ENCODE measurements around the gene CFAP45. TPM values are rescaled to one million over a fixed set of nuclear protein-coding genes. Genes with fewer than 3 reads are reported as not detected.

The CFAP45 gene
- total RNA-seq, 1 experiment from 2014 or later: 0.48 TPM

DNA sequence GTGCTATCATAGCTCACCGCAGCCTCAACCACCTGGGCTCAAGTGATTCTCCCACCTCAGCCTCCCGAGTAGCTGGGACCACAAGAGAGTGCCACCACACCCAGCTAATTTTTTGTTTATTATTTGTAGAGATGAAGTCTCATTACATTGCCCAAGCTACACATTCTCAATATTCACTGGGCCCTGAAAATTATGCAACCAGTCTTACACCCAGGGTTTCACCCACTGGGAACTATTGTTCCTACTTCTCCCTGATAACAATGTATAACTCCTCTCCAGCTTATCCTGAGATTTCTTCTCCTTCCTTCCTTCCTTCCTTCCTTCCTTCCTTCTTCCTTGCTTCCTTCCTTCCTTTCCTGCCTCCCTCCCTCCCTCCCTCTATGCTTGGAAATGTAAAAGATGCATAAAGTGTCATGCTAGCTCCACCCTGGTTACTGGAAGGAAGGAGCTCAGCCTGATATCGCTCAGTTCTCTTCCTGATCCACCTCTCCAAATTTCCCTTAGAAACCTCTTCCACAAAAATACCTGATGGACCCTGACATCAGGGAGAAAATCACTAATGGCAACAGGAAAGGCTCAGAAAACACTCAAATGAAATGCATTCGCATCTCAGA is 26.3 kb downstream of the CFAP45 start:
- ChIA-PET POLR2A (no interaction called here), CTCF (interaction anchor here (0.6 to 3.4 kb wide), 10 partner anchors 9 to 134 kb away, joined by 3 to 15 read pairs (median 4); partner anchors contain the start of gene SLAMF8)
- H3K9me3 Mint-ChIP-seq: no peaks in the 10 kb centered on the region
- ATAC-seq (no peak), DNase-seq (ENCODE audit: low spot score) (no peak)
- H3K4me1 Mint-ChIP-seq: no peaks in the 10 kb centered on the region
- H3K27ac Mint-ChIP-seq: no peak overlapping the region
- TF ChIP-seq ZNF423 (CRISPR knock-in tag; IDR thresholded peaks at IDR 0.05) (no peak), ZNF416 (CRISPR knock-in tag; IDR thresholded peaks at IDR 0.05) (no peak), NR3C1 (CRISPR knock-in tag; conservative IDR thresholded peaks at IDR 0.05; ENCODE audit: low read depth) (no peak), ZNF232 (CRISPR knock-in tag; IDR thresholded peaks at IDR 0.05) (no peak), TEAD1 (CRISPR knock-in tag; IDR thresholded peaks at IDR 0.05) (no peak), PRRX2 (CRISPR knock-in tag; IDR thresholded peaks at IDR 0.05) (no peak), NFYB (CRISPR knock-in tag; conservative IDR thresholded peaks at IDR 0.05; ENCODE audit: low read depth) (no peak), RELA (CRISPR knock-in tag; IDR thresholded peaks at IDR 0.05; ENCODE audit: borderline replicate concordance) (no peak), AR (CRISPR knock-in tag; IDR thresholded peaks at IDR 0.05) (no peak), MXD4 (CRISPR knock-in tag; IDR thresholded peaks at IDR 0.05; ENCODE audit: borderline replicate concordance) (no peak), SMAD4 (CRISPR knock-in tag; IDR thresholded peaks at IDR 0.05) (no peak), ZNF281 (CRISPR knock-in tag; IDR thresholded peaks at IDR 0.05) (no peak), ESRRA (CRISPR knock-in tag; IDR thresholded peaks at IDR 0.05; ENCODE audit: borderline replicate concordance) (no peak), RORB (CRISPR knock-in tag; IDR thresholded peaks at IDR 0.05) (no peak)
- TF ChIP-seq, protein P1, sequence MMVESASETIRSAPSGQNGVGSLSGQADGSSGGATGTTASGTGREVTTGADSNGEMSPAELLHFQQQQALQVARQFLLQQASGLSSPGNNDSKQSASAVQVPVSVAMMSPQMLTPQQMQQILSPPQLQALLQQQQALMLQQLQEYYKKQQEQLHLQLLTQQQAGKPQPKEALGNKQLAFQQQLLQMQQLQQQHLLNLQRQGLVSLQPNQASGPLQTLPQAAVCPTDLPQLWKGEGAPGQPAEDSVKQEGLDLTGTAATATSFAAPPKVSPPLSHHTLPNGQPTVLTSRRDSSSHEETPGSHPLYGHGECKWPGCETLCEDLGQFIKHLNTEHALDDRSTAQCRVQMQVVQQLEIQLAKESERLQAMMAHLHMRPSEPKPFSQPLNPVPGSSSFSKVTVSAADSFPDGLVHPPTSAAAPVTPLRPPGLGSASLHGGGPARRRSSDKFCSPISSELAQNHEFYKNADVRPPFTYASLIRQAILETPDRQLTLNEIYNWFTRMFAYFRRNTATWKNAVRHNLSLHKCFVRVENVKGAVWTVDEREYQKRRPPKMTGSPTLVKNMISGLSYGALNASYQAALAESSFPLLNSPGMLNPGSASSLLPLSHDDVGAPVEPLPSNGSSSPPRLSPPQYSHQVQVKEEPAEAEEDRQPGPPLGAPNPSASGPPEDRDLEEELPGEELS (CRISPR knock-in tag; IDR thresholded peaks at IDR 0.05): no peak
- TF ChIP-seq, protein P2, sequence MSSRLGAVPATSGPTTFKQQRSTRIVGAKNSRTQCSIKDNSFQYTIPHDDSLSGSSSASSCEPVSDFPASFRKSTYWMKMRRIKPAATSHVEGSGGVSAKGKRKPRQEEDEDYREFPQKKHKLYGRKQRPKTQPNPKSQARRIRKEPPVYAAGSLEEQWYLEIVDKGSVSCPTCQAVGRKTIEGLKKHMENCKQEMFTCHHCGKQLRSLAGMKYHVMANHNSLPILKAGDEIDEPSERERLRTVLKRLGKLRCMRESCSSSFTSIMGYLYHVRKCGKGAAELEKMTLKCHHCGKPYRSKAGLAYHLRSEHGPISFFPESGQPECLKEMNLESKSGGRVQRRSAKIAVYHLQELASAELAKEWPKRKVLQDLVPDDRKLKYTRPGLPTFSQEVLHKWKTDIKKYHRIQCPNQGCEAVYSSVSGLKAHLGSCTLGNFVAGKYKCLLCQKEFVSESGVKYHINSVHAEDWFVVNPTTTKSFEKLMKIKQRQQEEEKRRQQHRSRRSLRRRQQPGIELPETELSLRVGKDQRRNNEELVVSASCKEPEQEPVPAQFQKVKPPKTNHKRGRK (CRISPR knock-in tag; IDR thresholded peaks at IDR 0.05; ENCODE audit: borderline replicate concordance): no peak
- TF ChIP-seq, protein P3, sequence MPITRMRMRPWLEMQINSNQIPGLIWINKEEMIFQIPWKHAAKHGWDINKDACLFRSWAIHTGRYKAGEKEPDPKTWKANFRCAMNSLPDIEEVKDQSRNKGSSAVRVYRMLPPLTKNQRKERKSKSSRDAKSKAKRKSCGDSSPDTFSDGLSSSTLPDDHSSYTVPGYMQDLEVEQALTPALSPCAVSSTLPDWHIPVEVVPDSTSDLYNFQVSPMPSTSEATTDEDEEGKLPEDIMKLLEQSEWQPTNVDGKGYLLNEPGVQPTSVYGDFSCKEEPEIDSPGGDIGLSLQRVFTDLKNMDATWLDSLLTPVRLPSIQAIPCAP (CRISPR knock-in tag; IDR thresholded peaks at IDR 0.05): no peak
- H3K27me3 Mint-ChIP-seq (ENCODE audit: low read depth): peaks cover 2% of the 10 kb centered on the region; the same call in 1 of the 2 replicates
- H3K36me3 Mint-ChIP-seq: no peaks in the 10 kb centered on the region
- H3K4me3 Mint-ChIP-seq: no peak overlapping the region
